HCT116 (cell line): ENCODE results near the gene RIN3. TPM values are rescaled to one million over a fixed set of nuclear protein-coding genes. Genes with fewer than 3 reads are reported as not detected.

ENCODE experiments used
- ATAC-seq: fragments of 200-7000 bp; cut with Tn5 transposase; 2 replicates; pipeline ENCODE4 v1.9.1; 2020; ENCODE audit warnings: mild to moderate bottlenecking, moderate library complexity
- BruUV-seq: library from RNA; stranded (reverse); fragments of 400-500 nt; replicated peaks from 2 replicates; lab custom pipeline; 2021; lab: Mats Ljungman, UMichigan
- CTCF ChIA-PET: fragments of 300-600 bp; sonication (Branson Sonifier 250); formaldehyde crosslinking; loops from one replicate; lab custom pipeline; 2021; ENCODE audit warnings: antibody characterized with exemption; lab: Charles Lee
- POLR2A ChIA-PET: fragments of 300-600, 350-600 bp; sonication (Branson Sonifier 250); formaldehyde crosslinking; loops from one replicate; lab custom pipeline; 2021; ENCODE audit warnings: antibody characterized with exemption; lab: Charles Lee
- RAD21 ChIA-PET, 2 experiments: fragments of 300-600 bp; sonication (Branson Sonifier 250); formaldehyde crosslinking; loops; one replicate each; lab custom pipeline; 2023; ENCODE audit warnings: low total read pairs in 2 of 2; ENCODE audit not compliant: uncharacterized antibody in 2 of 2, unreplicated experiment in 2 of 2, low non-redundant PET in 1 of 2; lab: Charles Lee
- DNase-seq: peaks from one replicate; pipeline ENCODE4 v3.0.0-alpha.2; 2010; ENCODE audit warnings: low read depth, low spot score
- H2AFZ ChIP-seq: fragments of 200-600 bp; shearing (Covaris generic), sonication (generic); 2 replicates; pipeline ENCODE4 v1.6.1; 2017; ENCODE audit warnings: low read depth, mixed run types, mixed read lengths, antibody characterized with exemption, low read length; ENCODE audit not compliant: poor library complexity, severe bottlenecking
- H3K27ac ChIP-seq: 2 replicates; pipeline ENCODE4 v1.5.1; 2012; ENCODE audit warnings: low read depth, low read length
- H3K27me3 ChIP-seq: fragments of 200-600 bp; sonication (generic); 2 replicates; pipeline ENCODE4 v1.6.1; 2016; ENCODE audit warnings: mixed run types, low read length, mixed read lengths; ENCODE audit not compliant: insufficient read depth
- H3K36me3 ChIP-seq, 2 experiments: fragments of 200-500 bp in 1 of 2; fragments of 200-600 bp in 1 of 2; sonication (Bioruptor generic) in 1 of 2; sonication (generic) in 1 of 2; 2 replicates each; pipeline versions ENCODE4 v1.5.1 to v1.6.1; 2014 to 2016; ENCODE audit warnings: low read length in 2 of 2, inconsistent platforms in 1 of 2, mixed read lengths in 1 of 2, mixed run types in 1 of 2; ENCODE audit not compliant: insufficient read depth in 2 of 2, control insufficient read depth in 1 of 2
- H3K4me1 ChIP-seq, 2 experiments: fragments of 200-600 bp in 1 of 2; sonication (generic) in 1 of 2; 2 replicates each; pipeline versions ENCODE4 v1.5.1 to v1.6.1; 2012 to 2017; ENCODE audit warnings: low read length in 2 of 2, inconsistent platforms in 1 of 2, mild to moderate bottlenecking in 1 of 2, mixed read lengths in 1 of 2, mixed run types in 1 of 2, moderate library complexity in 1 of 2; ENCODE audit not compliant: insufficient read depth in 2 of 2, control insufficient read depth in 1 of 2
- H3K4me2 ChIP-seq: fragments of 200-600 bp; sonication (generic); 2 replicates; pipeline ENCODE4 v1.6.1; 2017; ENCODE audit warnings: mixed run types, low read length, mixed read lengths
- H3K4me3 ChIP-seq, 2 experiments: fragments of 200-600 bp in 1 of 2; sonication (generic) in 1 of 2; replicated peaks in 1 of 2; 2 replicates each; pipeline ENCODE4 v1.5.1; 2011 to 2016; ENCODE audit warnings: low read length in 2 of 2, control low read depth in 1 of 2, low read depth in 1 of 2, mild to moderate bottlenecking in 1 of 2, mixed read lengths in 1 of 2, mixed run types in 1 of 2
- H3K79me2 ChIP-seq: fragments of 200-600 bp; sonication (generic); 2 replicates; pipeline ENCODE4 v1.6.1; 2017; ENCODE audit warnings: mild to moderate bottlenecking, mixed run types, low read length, moderate library complexity, mixed read lengths; ENCODE audit not compliant: insufficient read depth
- H3K9ac ChIP-seq: fragments of 200-600 bp; sonication (generic); 2 replicates; pipeline ENCODE4 v1.6.1; 2016; ENCODE audit warnings: low read length, mixed read lengths
- H3K9me2 ChIP-seq: fragments of 200-600 bp; sonication (generic), shearing (Covaris generic); 2 replicates; pipeline ENCODE4 v1.6.1; 2017; ENCODE audit warnings: mixed run types, mild to moderate bottlenecking, moderate library complexity; ENCODE audit not compliant: insufficient read depth
- H3K9me3 ChIP-seq, 2 experiments: fragments of 200-500 bp in 1 of 2; fragments of 200-600 bp in 1 of 2; sonication (Bioruptor generic) in 1 of 2; sonication (generic) in 1 of 2; 2 replicates each; pipeline ENCODE4 v1.6.1; 2014 to 2017; ENCODE audit warnings: low read length in 2 of 2, mixed read lengths in 2 of 2, inconsistent platforms in 1 of 2, low read depth in 1 of 2, mild to moderate bottlenecking in 1 of 2, mixed run types in 1 of 2, moderate library complexity in 1 of 2; ENCODE audit not compliant: control insufficient read depth in 1 of 2, insufficient read depth in 1 of 2
- H4K20me1 ChIP-seq: fragments of 200-600 bp; sonication (generic), shearing (Covaris generic); 2 replicates; pipeline ENCODE4 v1.6.1; 2017; ENCODE audit warnings: mixed run types, mild to moderate bottlenecking, moderate library complexity; ENCODE audit not compliant: insufficient read depth
- ATF3 ChIP-seq: IDR thresholded peaks from 2 replicates; pipeline ENCODE4 v1.6.1; 2012
- CEBPB ChIP-seq: IDR thresholded peaks from 2 replicates; pipeline ENCODE4 v1.6.1; 2012; ENCODE audit warnings: low read depth
- CTCF ChIP-seq, 3 experiments: fragments of 200-600 bp in 1 of 3; sonication (generic) in 1 of 3; IDR thresholded peaks in 2 of 3; conservative IDR thresholded peaks in 1 of 3; 2 replicates each; pipeline ENCODE4 v1.5.1; 2012 to 2017; ENCODE audit warnings: low read depth in 2 of 3, low read length in 2 of 3, antibody characterized with exemption in 1 of 3, borderline replicate concordance in 1 of 3, control low read depth in 1 of 3, mild to moderate bottlenecking in 1 of 3, mixed read lengths in 1 of 3, mixed run types in 1 of 3, moderate library complexity in 1 of 3; ENCODE audit not compliant: insufficient read depth in 1 of 3
- EGR1 ChIP-seq: IDR thresholded peaks from 2 replicates; pipeline ENCODE4 v1.6.1; 2012; ENCODE audit warnings: low read depth
- EZH2phosphoT487 ChIP-seq: fragments of 200-600 bp; IDR thresholded peaks from 2 replicates; pipeline ENCODE4 v1.6.1; 2018; ENCODE audit warnings: antibody characterized with exemption, borderline replicate concordance
- FOSL1 ChIP-seq: IDR thresholded peaks from 2 replicates; pipeline ENCODE4 v1.6.1; 2012; ENCODE audit warnings: low read depth
- JUND ChIP-seq: IDR thresholded peaks from 2 replicates; pipeline ENCODE4 v1.6.1; 2012
- MAX ChIP-seq: IDR thresholded peaks from 2 replicates; pipeline ENCODE4 v1.6.1; 2012
- POLR2AphosphoS5 ChIP-seq: IDR thresholded peaks from 2 replicates; pipeline ENCODE4 v1.6.1; 2011; ENCODE audit warnings: mild to moderate bottlenecking, low read depth, low read length, moderate library complexity
- RAD21 ChIP-seq: IDR thresholded peaks from 2 replicates; pipeline ENCODE4 v1.6.1; 2012; ENCODE audit warnings: low read depth, mild to moderate bottlenecking
- REST ChIP-seq: IDR thresholded peaks from 2 replicates; pipeline ENCODE4 v1.6.1; 2012; ENCODE audit warnings: low read depth
- SP1 ChIP-seq: IDR thresholded peaks from 2 replicates; pipeline ENCODE4 v1.6.1; 2012; ENCODE audit warnings: low read depth
- YY1 ChIP-seq: IDR thresholded peaks from 2 replicates; pipeline ENCODE4 v1.6.1; 2011; ENCODE audit warnings: low read length, low read depth, moderate library complexity, mild to moderate bottlenecking; ENCODE audit not compliant: insufficient replicate concordance; ENCODE audit errors: extremely low read depth
- ZBTB33 ChIP-seq: IDR thresholded peaks from 2 replicates; pipeline ENCODE4 v1.6.1; 2011; ENCODE audit warnings: mild to moderate bottlenecking, low read length, moderate library complexity; ENCODE audit not compliant: insufficient replicate concordance; ENCODE audit errors: extremely low read depth
- intact Hi-C: fragments of 100-400 bp; cut with micrococcal nuclease; formaldehyde crosslinking; loops from 2 replicates; pipeline ENCODE4 v1.10.0; 2022
- total RNA-seq: library from RNA; stranded (reverse); gene quantifications from one replicate; pipeline ENCODE4 v1.2.1, GENCODE V29; 2021; ENCODE audit not compliant: unreplicated experiment

Gene RIN3
- total RNA-seq, 1 experiment from 2014 or later = 22.2 TPM

GRCh38 chr14:92601131-92601710 is 87.6 kb downstream of the RIN3 start:
- ATAC-seq = no peak
- POLR2A ChIA-PET = no interaction called here
- H3K36me3 ChIP-seq = no peaks in the 10 kb centered on the region
- no peak overlapping the region for H3K4me3 ChIP-seq
- H3K27me3 ChIP-seq = no peaks in the 10 kb centered on the region
- no peak for TF ChIP-seq EZH2phosphoT487
- TF ChIP-seq CEBPB = no peak
- no peak for TF ChIP-seq ATF3
- TF ChIP-seq POLR2AphosphoS5 = no peak
- no peak for TF ChIP-seq SP1
- TF ChIP-seq JUND = no peak
- no peak for TF ChIP-seq YY1
- no peak for TF ChIP-seq EGR1
- no peak for TF ChIP-seq MAX
- TF ChIP-seq REST = no peak
- no peak for TF ChIP-seq RAD21
- no peak for TF ChIP-seq CTCF (IDR thresholded peaks at IDR 0.05 in 2 of 3, conservative IDR thresholded peaks at IDR 0.05 in 1 of 3; ENCODE audit: borderline replicate concordance in 1 of 3, insufficient read depth in 1 of 3, low read depth in 2 of 3, low read length in 2 of 3)
- no peak for TF ChIP-seq FOSL1
- no peak for TF ChIP-seq ZBTB33
- no peak overlapping the region for H2AFZ ChIP-seq
- RAD21 ChIA-PET = no interaction called here
- CTCF ChIA-PET = no interaction called here
- no peaks in the 10 kb centered on the region for H3K4me1 ChIP-seq
- DNase-seq = no peak
- no peaks in the 10 kb centered on the region for H3K9me3 ChIP-seq
- no peaks in the 10 kb centered on the region for H4K20me1 ChIP-seq
- no peak overlapping the region for H3K27ac ChIP-seq
- BruUV-seq = no TSS peak
- no peak overlapping the region for H3K4me2 ChIP-seq
- no peaks in the 10 kb centered on the region for H3K79me2 ChIP-seq
- no peaks in the 10 kb centered on the region for H3K9me2 ChIP-seq
- intact Hi-C loops = loop anchor here (10.0 kb wide), 1 partner anchor 466 kb away; no protein-coding TSS in a partner anchor
- H3K9ac ChIP-seq = no peak overlapping the region
